Spleen (tissue), 7 donors: ENCODE results near the gene FSIP1.

Experiments used
- POLR2A ChIP-seq, 3 donors: fragments of 450-650 bp; IDR thresholded peaks; one replicate each; pipeline ENCODE4 v1.5.1; 2017; ENCODE audit warnings: antibody characterized with exemption in 3 of 3, mild to moderate bottlenecking in 1 of 3
- TF ChIP-seq, protein P1 (sequence below), 11 experiments: fragments of 200-600 bp in 7 of 11; fragments of 450-650 bp in 4 of 11; sonication (generic) in 4 of 11; IDR thresholded peaks in 8 of 11; conservative IDR thresholded peaks in 3 of 11; 1 replicate in 7 of 11; 2 replicates in 4 of 11; pipeline versions ENCODE4 v1.4.0 to v1.8.0; 2016 to 2021; ENCODE audit warnings: antibody characterized with exemption in 11 of 11, inconsistent platforms in 4 of 11, mild to moderate bottlenecking in 1 of 11
- donor health status: DM: no; HTN: no; CAD: no; lungs with moderate emphysema.
- donor health status: DM: no; HTN: no; CAD: no.
- donor health status: DM: no; HTN: no; CAD: no.

GRCh38 chr15:39788800-39789565 is 6.3 kb upstream of the FSIP1 start:
- TF ChIP-seq, protein P1, sequence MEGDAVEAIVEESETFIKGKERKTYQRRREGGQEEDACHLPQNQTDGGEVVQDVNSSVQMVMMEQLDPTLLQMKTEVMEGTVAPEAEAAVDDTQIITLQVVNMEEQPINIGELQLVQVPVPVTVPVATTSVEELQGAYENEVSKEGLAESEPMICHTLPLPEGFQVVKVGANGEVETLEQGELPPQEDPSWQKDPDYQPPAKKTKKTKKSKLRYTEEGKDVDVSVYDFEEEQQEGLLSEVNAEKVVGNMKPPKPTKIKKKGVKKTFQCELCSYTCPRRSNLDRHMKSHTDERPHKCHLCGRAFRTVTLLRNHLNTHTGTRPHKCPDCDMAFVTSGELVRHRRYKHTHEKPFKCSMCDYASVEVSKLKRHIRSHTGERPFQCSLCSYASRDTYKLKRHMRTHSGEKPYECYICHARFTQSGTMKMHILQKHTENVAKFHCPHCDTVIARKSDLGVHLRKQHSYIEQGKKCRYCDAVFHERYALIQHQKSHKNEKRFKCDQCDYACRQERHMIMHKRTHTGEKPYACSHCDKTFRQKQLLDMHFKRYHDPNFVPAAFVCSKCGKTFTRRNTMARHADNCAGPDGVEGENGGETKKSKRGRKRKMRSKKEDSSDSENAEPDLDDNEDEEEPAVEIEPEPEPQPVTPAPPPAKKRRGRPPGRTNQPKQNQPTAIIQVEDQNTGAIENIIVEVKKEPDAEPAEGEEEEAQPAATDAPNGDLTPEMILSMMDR (IDR thresholded peaks at IDR 0.05 in 8 of 11, conservative IDR thresholded peaks at IDR 0.05 in 3 of 11): no peak
- TF ChIP-seq POLR2A (IDR thresholded peaks at IDR 0.05): no peak
